ENCODE data around the gene RXRA.
A peak's percentile ranks its signal among the peaks of the same experiment; 100 is the strongest.

Gene RXRA

GRCh38 chr9:134460896-134461295 lies 134.6 kb downstream of the RXRA start:
- H4K8ac ChIP-seq (ENCODE audit: low read length) = no peak overlapping the region
- no peak overlapping the region for H2AFZ ChIP-seq (ENCODE audit: low read depth, low read length)
- H2BK5ac ChIP-seq (ENCODE audit: low read depth, low read length, poor library complexity, severe bottlenecking) = no peak overlapping the region
- no peak overlapping the region for H3K23ac ChIP-seq (ENCODE audit: low read length in 2 of 2)
- no peak overlapping the region for H3K4me3 ChIP-seq (ENCODE audit: insufficient read depth in 1 of 2, low read depth in 1 of 2, low read length in 2 of 2)
- H3K4me1 ChIP-seq (ENCODE audit: control insufficient read depth, insufficient read depth, low read depth, low read length) = peaks cover 33% of the 10 kb centered on the region
- no peak overlapping the region for H3K9ac ChIP-seq (ENCODE audit: low read length)
- H3K4me2 ChIP-seq (ENCODE audit: low read length, poor library complexity, severe bottlenecking) = no peak overlapping the region
- 98% methylated on average over 5 of the region's 5 CpGs for WGBS
- H3K27ac ChIP-seq (ENCODE audit: low read length, poor library complexity, severe bottlenecking) = no peak overlapping the region
- no peak overlapping the region for H3K4ac ChIP-seq (ENCODE audit: low read depth in 1 of 2, low read length in 2 of 2)
- no peak overlapping the region for H2BK15ac ChIP-seq (ENCODE audit: low read depth, poor library complexity, severe bottlenecking)
- no peak overlapping the region for H4K91ac ChIP-seq (ENCODE audit: low read length)
- H3K36me3 ChIP-seq (ENCODE audit: control insufficient read depth in 1 of 2, insufficient read depth in 2 of 2, low read depth in 1 of 2, low read length in 2 of 2) = no peaks in the 10 kb centered on the region
- no peak overlapping the region for H2AK5ac ChIP-seq (ENCODE audit: low read length, severe bottlenecking)
- no peak overlapping the region for H2BK120ac ChIP-seq (ENCODE audit: low read depth, low read length)
- H3K9me3 ChIP-seq (ENCODE audit: control insufficient read depth, low read length) = peaks cover 11% of the 10 kb centered on the region
- no peak overlapping the region for H3K14ac ChIP-seq (ENCODE audit: low read length in 2 of 2)
- H3K18ac ChIP-seq (ENCODE audit: low read depth in 1 of 2, low read length in 2 of 2) = no peak overlapping the region
- H3K79me1 ChIP-seq (replicated peaks; ENCODE audit: low read length, poor library complexity, severe bottlenecking) = no peaks in the 10 kb centered on the region
- no peaks in the 10 kb centered on the region for H3K27me3 ChIP-seq (ENCODE audit: control insufficient read depth in 1 of 2, insufficient read depth in 1 of 2, low read length in 2 of 2)
- no peak for DNase-seq
- peak overlapping the region in 1 of 2 experiments; percentile 65 for H2BK12ac ChIP-seq (ENCODE audit: low read length in 2 of 2)

- Histone ChIP-seq H3K9me3 (ENCODE audit: control insufficient read depth, low read length) (peaks cover 11% of the 10 kb centered on the region), H2AK5ac (ENCODE audit: low read length, severe bottlenecking) (no peak overlapping the region), H2BK15ac (ENCODE audit: low read depth, poor library complexity, severe bottlenecking) (no peak overlapping the region), H3K18ac (ENCODE audit: low read depth in 1 of 2, low read length in 2 of 2) (peak overlapping the region in 1 of 2 experiments; percentile 18), H3K36me3 (ENCODE audit: control insufficient read depth in 1 of 2, insufficient read depth in 2 of 2, low read depth in 1 of 2, low read length in 2 of 2) (no peaks in the 10 kb centered on the region), H2AFZ (ENCODE audit: low read depth, low read length) (no peak overlapping the region), H3K9ac (ENCODE audit: low read length) (no peak overlapping the region), H3K4me1 (ENCODE audit: control insufficient read depth, insufficient read depth, low read depth, low read length) (peaks cover 27% of the 10 kb centered on the region), H3K4me2 (ENCODE audit: low read length, poor library complexity, severe bottlenecking) (no peak overlapping the region), H3K79me1 (replicated peaks; ENCODE audit: low read length, poor library complexity, severe bottlenecking) (no peaks in the 10 kb centered on the region), H3K23ac (ENCODE audit: low read length in 2 of 2) (no peak overlapping the region), H3K4ac (ENCODE audit: low read depth in 1 of 2, low read length in 2 of 2) (no peak overlapping the region), H2BK5ac (ENCODE audit: low read depth, low read length, poor library complexity, severe bottlenecking) (no peak overlapping the region), H2BK12ac (ENCODE audit: low read length in 2 of 2) (peak overlapping the region in 1 of 2 experiments; percentile 73), H3K27ac (ENCODE audit: low read length, poor library complexity, severe bottlenecking) (no peak overlapping the region), H2BK120ac (ENCODE audit: low read depth, low read length) (no peak overlapping the region), H3K14ac (ENCODE audit: low read length in 2 of 2) (peak overlapping the region in 1 of 2 experiments; percentile 76), H4K8ac (ENCODE audit: low read length) (no peak overlapping the region), H3K27me3 (ENCODE audit: control insufficient read depth in 1 of 2, insufficient read depth in 1 of 2, low read length in 2 of 2) (no peaks in the 10 kb centered on the region), H3K4me3 (ENCODE audit: insufficient read depth in 1 of 2, low read depth in 1 of 2, low read length in 2 of 2) (peak overlapping the region in 1 of 2 experiments; percentile 39), H4K91ac (ENCODE audit: low read length) (peak overlapping the region; percentile 52)
- 97% methylated on average over 8 of the region's 8 CpGs for WGBS
- no peak for DNase-seq
Observed at GRCh38 chr9:134461426-134461982, 135.2 kb downstream of the RXRA start.

DNA sequence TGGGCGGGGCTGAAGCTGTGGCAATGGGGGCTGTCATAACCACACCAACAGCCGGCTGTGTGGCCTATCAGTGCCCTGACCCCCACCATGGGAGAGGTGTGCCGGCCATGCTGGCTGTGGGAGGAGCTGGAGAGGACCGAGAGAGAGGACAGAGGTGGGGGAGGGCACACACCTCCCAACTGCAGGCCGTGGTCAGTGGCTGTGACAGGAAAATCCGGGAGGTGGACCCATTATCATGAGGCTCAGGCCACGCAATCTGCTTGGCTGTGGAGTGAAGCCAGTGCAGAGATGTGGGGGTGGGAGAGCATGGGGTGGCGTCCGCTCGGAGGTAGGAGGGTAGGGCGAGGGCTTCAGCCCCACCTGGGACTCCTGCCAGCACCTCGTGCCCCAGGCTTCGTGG lies 136.1 kb downstream of the RXRA start:
- Histone ChIP-seq H3K4me2 (ENCODE audit: low read length, poor library complexity, severe bottlenecking) (no peak overlapping the region), H3K4me3 (ENCODE audit: insufficient read depth in 1 of 2, low read depth in 1 of 2, low read length in 2 of 2) (no peak overlapping the region), H2AFZ (ENCODE audit: low read depth, low read length) (no peak overlapping the region), H3K79me1 (replicated peaks; ENCODE audit: low read length, poor library complexity, severe bottlenecking) (no peaks in the 10 kb centered on the region), H3K27ac (ENCODE audit: low read length, poor library complexity, severe bottlenecking) (no peak overlapping the region), H4K8ac (ENCODE audit: low read length) (no peak overlapping the region), H3K23ac (ENCODE audit: low read length in 2 of 2) (no peak overlapping the region), H2BK120ac (ENCODE audit: low read depth, low read length) (no peak overlapping the region), H2BK15ac (ENCODE audit: low read depth, poor library complexity, severe bottlenecking) (no peak overlapping the region), H3K9me3 (ENCODE audit: control insufficient read depth, low read length) (peaks cover 11% of the 10 kb centered on the region), H3K9ac (ENCODE audit: low read length) (no peak overlapping the region), H2BK5ac (ENCODE audit: low read depth, low read length, poor library complexity, severe bottlenecking) (no peak overlapping the region), H2AK5ac (ENCODE audit: low read length, severe bottlenecking) (no peak overlapping the region), H4K91ac (ENCODE audit: low read length) (no peak overlapping the region), H3K4ac (ENCODE audit: low read depth in 1 of 2, low read length in 2 of 2) (no peak overlapping the region), H3K36me3 (ENCODE audit: control insufficient read depth in 1 of 2, insufficient read depth in 2 of 2, low read depth in 1 of 2, low read length in 2 of 2) (no peaks in the 10 kb centered on the region), H3K27me3 (ENCODE audit: control insufficient read depth in 1 of 2, insufficient read depth in 1 of 2, low read length in 2 of 2) (peaks cover 0 to 2% of the 10 kb centered on the region in 2 experiments), H3K18ac (ENCODE audit: low read depth in 1 of 2, low read length in 2 of 2) (no peak overlapping the region), H3K14ac (ENCODE audit: low read length in 2 of 2) (no peak overlapping the region), H2BK12ac (ENCODE audit: low read length in 2 of 2) (peak overlapping the region in 1 of 2 experiments; percentile 70), H3K4me1 (ENCODE audit: control insufficient read depth, insufficient read depth, low read depth, low read length) (peaks cover 20% of the 10 kb centered on the region)
- no peak for DNase-seq
- WGBS = 86% methylated on average over 13 of the region's 13 CpGs

DNA sequence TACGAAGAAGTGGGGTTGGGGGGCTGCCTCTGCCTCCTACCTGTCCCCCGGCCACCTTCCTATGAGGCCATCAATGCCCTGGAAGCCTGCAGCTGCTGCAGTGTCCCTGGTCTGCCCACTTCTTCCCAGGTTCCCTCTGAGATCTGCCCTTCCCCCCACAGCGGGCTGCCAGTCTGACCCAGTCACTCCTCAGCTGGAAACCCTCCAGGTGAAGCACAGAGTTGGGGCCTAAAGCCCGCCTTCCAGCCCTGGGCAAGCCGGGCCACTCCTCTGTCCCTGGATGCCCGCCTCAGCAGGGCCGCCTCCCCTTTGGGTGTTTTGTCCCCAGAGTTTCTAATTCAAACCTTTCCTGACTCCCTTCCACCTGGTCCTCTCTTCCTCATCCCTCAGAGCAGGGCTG lies 137.0 kb downstream of the RXRA start:
- H2AFZ ChIP-seq (ENCODE audit: low read depth, low read length) = no peak overlapping the region
- no peak overlapping the region for H2BK5ac ChIP-seq (ENCODE audit: low read depth, low read length, poor library complexity, severe bottlenecking)
- H3K27ac ChIP-seq (ENCODE audit: low read length, poor library complexity, severe bottlenecking) = no peak overlapping the region
- no peak overlapping the region for H3K23ac ChIP-seq (ENCODE audit: low read length in 2 of 2)
- H3K4me2 ChIP-seq (ENCODE audit: low read length, poor library complexity, severe bottlenecking) = no peak overlapping the region
- no peaks in the 10 kb centered on the region for H3K79me1 ChIP-seq (replicated peaks; ENCODE audit: low read length, poor library complexity, severe bottlenecking)
- peak overlapping the region; percentile 11 for H4K91ac ChIP-seq (ENCODE audit: low read length)
- no peak overlapping the region for H3K14ac ChIP-seq (ENCODE audit: low read length in 2 of 2)
- H3K9ac ChIP-seq (ENCODE audit: low read length) = no peak overlapping the region
- peaks cover 13% of the 10 kb centered on the region for H3K4me1 ChIP-seq (ENCODE audit: control insufficient read depth, insufficient read depth, low read depth, low read length)
- no peak overlapping the region for H4K8ac ChIP-seq (ENCODE audit: low read length)
- no peak overlapping the region for H2AK5ac ChIP-seq (ENCODE audit: low read length, severe bottlenecking)
- H3K9me3 ChIP-seq (ENCODE audit: control insufficient read depth, low read length) = peaks cover 11% of the 10 kb centered on the region
- no peak overlapping the region for H3K4ac ChIP-seq (ENCODE audit: low read depth in 1 of 2, low read length in 2 of 2)
- H2BK12ac ChIP-seq (ENCODE audit: low read length in 2 of 2) = peak overlapping the region in 1 of 2 experiments; percentile 23
- no peaks in the 10 kb centered on the region for H3K36me3 ChIP-seq (ENCODE audit: control insufficient read depth in 1 of 2, insufficient read depth in 2 of 2, low read depth in 1 of 2, low read length in 2 of 2)
- no peak overlapping the region for H2BK15ac ChIP-seq (ENCODE audit: low read depth, poor library complexity, severe bottlenecking)
- no peak overlapping the region for H3K4me3 ChIP-seq (ENCODE audit: insufficient read depth in 1 of 2, low read depth in 1 of 2, low read length in 2 of 2)
- H3K18ac ChIP-seq (ENCODE audit: low read depth in 1 of 2, low read length in 2 of 2) = no peak overlapping the region
- 88% methylated on average over 7 of the region's 7 CpGs for WGBS
- no peak overlapping the region for H2BK120ac ChIP-seq (ENCODE audit: low read depth, low read length)
- H3K27me3 ChIP-seq (ENCODE audit: control insufficient read depth in 1 of 2, insufficient read depth in 1 of 2, low read length in 2 of 2) = peaks cover 0 to 4% of the 10 kb centered on the region in 2 experiments
- no peak for DNase-seq

Data from mesenchymal stem cell (in vitro differentiated cells and primary cell).